Embryonic facial prominence (tissue), 1 donor: Measurements from ENCODE around the gene FLRT1.

Experiments used
- DNase-seq: peaks from one replicate; pipeline ENCODE4 v3.0.0-alpha.2; 2016; ENCODE audit errors: extremely low spot score

The FLRT1 gene, protein sequence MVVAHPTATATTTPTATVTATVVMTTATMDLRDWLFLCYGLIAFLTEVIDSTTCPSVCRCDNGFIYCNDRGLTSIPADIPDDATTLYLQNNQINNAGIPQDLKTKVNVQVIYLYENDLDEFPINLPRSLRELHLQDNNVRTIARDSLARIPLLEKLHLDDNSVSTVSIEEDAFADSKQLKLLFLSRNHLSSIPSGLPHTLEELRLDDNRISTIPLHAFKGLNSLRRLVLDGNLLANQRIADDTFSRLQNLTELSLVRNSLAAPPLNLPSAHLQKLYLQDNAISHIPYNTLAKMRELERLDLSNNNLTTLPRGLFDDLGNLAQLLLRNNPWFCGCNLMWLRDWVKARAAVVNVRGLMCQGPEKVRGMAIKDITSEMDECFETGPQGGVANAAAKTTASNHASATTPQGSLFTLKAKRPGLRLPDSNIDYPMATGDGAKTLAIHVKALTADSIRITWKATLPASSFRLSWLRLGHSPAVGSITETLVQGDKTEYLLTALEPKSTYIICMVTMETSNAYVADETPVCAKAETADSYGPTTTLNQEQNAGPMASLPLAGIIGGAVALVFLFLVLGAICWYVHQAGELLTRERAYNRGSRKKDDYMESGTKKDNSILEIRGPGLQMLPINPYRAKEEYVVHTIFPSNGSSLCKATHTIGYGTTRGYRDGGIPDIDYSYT

GRCh38 chr11:64035576-64035975 lies at the start of gene FLRT1:
FLRT1 (plus strand) TSS chr11:64035931; CDS start chr11:64116268, 80,337 bp downstream.
- no peak for DNase-seq

- peak; percentile 86 for DNase-seq
These were observed 49.4 kb upstream of the FLRT1 start, which contains the start of gene OTUB1 for GRCh38 chr11:63986156-63986931. OTUB1 (plus strand) TSS chr11:63986438; CDS start chr11:63986457, 19 bp downstream.

DNA sequence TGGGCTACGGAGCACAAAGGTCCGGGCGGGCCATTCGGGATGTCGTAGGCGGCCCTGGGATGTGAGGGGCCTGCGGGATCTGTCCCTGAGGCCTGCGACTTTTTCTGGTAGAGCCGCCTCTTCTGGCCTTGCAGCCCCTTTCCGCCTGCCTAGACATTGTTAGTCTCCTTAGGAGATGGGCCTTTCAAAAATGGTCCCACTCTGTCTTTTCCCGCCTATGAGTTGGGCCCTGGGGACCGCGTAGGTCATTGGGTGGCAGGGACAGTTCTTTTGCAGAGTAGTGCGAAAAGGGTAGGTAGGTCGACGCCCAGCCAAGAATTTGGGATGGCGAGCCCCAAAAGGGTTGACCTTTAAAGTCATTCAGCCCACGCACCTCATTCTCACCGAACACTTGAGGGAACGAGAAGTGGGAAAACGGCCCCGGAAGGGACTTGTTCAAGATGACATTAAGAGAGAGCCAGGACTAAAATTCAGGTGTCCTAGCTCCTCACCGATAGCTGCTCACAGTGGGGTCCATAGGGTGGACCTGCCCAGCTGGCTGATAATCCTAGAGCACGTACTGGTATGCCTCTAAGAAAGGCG lies 48.7 kb upstream of the FLRT1 start:
- DNase-seq = no peak

DNA sequence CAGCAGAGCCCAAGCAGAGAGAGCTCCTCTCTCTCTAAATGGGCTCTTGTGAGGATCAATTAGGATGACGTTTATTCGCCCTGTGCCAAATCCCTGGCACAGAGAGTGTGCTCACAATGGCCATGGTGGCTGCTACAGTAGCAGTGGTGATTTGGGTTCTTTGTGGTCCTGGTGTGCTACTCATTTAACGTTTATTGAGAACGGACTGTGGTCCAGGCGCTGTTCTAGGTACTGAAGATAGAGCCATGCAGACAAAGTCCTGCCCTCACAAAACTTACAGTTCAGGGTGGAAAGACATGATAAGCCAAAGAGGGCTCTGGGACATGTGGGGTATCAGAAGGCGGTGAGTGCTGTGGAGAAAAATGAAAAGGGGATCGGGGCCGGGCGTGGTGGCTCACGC lies 44.2 kb upstream of the FLRT1 start:
- DNase-seq = no peak

- no peak for DNase-seq
These were observed 42.6 kb upstream of the FLRT1 start for GRCh38 chr11:63993100-63993499.

DNA sequence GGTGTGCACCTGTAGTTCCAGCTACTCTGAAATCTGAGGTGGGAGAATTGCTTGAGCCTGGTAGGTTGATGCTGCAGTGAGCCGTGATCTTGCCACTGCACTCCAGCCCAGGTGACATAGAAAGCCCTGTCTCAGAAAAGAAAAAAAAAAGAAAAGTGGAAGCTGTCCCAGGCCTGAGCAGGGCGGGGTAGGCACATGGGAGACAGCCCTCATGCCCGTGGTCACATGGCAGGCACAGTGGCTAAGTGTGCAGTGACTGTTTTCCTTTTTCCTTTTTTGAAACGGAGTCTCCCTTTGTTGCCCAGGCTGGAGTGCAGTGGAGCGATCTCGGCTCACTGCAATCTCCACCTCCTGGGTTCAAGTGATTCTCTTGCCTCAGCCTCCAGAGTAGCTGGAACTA lies 41.7 kb upstream of the FLRT1 start:
- no peak for DNase-seq

DNA sequence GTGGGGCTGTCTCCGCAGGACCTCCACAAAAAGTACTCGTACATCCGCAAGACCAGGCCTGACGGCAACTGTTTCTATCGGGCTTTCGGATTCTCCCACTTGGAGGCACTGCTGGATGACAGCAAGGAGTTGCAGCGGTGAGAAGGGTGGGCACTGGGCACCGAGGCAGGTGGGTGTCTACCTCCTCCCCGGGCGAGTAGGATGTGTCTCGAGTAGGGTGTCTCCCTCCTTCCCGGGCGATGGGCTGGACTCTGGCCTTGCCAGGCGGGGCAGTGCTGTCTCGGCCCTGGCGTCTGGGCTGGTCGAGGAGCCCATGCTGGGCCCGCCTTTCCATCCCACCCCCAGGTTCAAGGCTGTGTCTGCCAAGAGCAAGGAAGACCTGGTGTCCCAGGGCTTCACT lies 39.2 kb upstream of the FLRT1 start:
- no peak for DNase-seq

DNA sequence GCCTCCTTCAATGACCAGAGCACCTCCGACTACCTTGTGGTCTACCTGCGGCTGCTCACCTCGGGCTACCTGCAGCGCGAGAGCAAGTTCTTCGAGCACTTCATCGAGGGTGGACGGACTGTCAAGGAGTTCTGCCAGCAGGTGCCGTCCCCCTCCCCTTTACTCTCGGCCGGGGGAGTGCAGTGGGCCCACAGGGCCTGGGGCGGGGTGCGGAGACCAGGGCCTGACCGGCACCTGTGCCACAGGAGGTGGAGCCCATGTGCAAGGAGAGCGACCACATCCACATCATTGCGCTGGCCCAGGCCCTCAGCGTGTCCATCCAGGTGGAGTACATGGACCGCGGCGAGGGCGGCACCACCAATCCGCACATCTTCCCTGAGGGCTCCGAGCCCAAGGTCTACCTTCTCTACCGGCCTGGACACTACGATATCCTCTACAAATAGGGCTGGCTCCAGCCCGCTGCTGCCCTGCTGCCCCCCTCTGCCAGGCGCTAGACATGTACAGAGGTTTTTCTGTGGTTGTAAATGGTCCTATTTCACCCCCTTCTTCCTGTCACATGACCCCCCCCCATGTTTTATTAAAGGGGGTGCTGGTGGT lies 38.5 kb upstream of the FLRT1 start:
- DNase-seq = no peak

DNA sequence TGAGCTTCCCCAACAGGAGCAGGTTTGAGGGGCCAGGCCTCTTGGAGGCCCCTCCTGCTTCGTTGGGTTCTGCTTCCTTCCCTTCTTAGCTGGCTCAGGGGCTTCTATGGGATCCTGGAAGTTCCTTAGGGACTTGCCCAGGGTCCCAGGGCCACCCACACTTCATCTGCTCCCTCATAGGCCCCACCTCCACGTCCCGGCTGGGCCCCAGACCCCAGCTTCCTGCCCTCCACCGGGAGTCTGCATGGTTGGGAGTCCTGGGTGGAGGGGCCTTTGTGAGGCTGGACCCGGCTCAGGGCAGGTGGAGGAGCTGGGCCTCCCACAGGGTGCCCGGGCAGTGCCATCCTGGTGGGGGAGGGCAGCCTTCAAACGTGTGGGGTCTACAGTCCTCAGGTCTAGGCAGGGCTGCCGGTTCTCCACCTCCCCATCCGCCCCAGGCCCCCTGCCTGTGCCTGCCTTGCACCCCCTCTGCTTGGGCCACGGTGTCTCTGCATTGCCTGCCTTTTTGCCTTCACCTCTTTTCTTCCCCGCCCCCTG lies 37.9 kb upstream of the FLRT1 start:
- DNase-seq = no peak

DNA sequence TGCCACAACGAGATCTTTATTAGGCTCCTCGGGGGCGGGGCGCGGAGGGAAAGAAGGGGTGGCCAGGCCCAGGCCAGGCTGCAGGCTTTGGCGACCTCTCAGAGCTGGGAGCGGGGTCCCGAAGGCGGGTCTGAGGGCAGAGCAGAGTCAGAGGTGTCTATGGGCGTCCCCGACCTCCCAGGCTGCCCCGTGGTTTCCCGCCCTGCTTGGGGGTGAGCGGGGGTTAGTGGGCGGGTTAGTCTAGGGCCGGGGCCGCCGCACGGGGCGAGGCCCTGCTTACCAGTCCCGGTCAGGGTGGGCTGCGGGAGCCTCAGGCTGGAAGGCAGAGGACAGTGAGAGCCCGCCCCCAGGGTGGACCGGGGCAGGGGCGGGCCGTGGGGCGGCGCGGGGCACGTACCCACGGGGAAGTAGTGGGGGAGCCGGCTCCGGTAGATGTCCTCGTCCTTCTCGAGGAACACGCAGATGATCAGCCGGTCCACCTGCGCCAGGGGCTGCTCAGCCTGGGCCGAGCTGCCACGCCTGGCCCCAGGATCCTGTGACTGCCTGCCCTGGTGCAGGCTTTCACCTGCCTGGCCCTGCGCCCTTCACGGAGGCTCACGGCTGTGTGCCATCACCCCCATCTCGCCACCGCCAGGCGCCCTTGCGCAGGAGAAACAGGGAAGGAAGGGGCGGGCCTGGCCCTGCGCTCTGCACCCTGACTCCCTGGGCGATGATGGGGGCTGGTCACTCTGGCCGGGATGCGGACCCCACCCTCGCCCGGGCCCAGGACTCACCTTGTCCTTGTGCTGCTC lies 37.0 kb upstream of the FLRT1 start:
- DNase-seq = no peak

GRCh38 chr11:63999349-64000025 lies 36.2 kb upstream of the FLRT1 start:
- no peak for DNase-seq

DNA sequence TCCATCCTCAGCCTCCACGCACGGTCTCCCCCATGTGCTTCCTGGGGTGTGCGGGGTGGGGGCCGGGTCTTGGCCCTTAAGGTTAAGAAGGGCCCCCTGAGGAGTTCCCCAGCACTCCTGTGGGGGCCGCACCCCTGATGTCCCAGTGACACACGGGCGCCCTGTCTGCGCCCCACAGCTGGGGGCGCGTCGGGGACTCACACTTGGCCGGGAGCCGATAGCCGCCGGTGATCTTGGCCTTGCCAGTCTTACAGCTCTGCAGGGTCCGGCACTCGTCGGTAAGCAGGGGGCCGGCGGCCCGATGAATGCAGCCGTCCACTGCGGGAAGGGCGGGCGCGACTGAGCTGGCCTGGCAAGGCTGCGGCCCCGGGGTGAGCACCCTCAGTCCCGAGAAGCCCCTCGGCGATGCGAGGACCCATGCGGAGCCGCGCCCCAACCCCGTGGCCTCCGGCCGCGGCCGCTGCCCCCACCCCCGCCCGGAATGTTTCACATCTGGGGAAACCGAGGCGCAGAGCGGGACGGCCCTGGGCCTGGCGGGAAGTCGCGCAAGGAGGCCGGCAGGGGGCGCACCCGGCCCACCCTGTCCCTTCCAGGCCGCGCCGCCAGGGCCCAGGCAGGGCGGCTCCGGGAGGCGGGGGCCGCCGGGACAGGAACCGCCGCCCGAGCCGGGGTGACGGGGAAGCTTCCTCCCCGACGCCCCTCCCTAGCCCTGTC lies 35.5 kb upstream of the FLRT1 start:
- no peak for DNase-seq

DNA sequence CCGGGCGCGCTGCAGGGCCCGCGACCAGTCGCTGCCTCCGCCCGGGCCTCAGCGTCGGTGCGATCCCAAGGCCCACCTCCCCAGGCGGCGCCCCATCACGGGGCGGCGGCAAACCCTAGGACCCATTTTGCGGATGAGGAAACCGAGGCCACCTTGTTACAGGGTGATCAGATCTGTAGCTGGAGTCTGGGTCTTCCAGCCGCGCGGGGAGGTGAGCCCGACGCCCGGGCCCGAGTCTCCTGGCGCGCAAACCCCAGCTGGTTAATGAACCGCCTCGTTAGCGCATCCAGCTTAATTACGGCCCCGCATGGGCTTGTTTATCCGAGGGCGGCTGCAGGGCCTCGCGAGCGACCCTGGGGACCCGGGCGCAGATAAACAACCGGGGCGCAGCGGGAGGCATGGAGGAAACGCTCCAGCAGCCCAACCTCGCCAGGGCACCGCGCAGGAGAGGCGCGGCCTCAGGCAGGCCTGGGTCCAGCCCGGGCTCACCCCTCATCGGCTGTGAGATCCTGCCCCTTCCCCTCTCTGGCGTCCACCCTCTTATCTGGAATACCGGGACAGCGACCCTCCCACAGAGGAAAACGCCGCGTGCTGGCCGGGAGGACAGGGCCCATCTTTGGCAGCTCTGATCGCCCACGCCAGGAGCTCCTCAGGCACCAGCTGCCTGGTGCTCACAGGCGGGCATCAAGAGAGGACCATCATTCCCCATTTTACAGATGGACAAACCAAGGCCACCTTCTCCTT lies 34.8 kb upstream of the FLRT1 start:
- no peak for DNase-seq

DNA sequence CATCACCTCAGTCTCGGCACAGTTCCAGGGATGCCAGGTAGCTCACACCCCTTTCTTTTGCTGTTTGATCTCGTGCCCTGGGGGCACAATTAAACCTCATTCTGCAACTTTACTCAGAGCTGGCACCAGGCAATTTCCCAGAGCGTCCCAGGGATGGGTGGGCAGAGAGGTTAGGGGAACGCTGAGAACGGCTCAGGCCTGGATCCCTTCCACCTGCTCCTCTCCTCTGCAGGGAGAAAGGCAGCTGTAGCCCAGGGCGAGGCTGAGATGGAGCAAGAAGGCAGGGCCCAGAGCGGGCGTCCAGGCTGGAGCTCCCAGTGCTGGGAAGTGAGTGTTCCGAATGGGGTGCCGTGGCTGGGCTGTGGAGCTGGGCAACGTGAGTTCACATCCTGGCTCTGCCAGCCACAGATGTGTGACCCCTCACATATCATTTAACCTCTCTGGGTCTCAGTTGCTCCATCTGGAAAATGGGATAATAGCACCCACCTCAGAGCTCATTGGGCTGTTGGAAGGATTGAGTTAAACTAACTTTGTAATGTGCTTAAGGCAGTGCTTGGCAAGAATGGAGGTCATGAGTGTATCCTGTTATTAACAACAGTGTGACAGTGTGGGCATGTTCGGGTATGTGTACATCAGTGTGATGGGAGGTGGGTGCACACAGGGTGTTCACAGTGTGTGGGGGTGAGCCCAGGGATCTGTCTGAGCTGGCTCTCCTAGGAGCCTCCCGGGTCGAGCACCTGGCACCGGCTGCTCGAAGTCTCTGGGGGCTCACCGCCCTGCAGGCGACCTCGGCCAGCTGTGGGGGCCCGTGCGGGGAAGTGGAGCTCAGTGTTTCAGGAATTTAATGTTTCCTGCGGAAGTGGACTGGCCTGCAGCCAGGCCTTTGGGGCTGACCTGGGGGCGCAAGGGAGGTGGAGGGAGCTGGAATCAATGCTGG lies 34.0 kb upstream of the FLRT1 start:
- DNase-seq = peak; percentile 33

DNA sequence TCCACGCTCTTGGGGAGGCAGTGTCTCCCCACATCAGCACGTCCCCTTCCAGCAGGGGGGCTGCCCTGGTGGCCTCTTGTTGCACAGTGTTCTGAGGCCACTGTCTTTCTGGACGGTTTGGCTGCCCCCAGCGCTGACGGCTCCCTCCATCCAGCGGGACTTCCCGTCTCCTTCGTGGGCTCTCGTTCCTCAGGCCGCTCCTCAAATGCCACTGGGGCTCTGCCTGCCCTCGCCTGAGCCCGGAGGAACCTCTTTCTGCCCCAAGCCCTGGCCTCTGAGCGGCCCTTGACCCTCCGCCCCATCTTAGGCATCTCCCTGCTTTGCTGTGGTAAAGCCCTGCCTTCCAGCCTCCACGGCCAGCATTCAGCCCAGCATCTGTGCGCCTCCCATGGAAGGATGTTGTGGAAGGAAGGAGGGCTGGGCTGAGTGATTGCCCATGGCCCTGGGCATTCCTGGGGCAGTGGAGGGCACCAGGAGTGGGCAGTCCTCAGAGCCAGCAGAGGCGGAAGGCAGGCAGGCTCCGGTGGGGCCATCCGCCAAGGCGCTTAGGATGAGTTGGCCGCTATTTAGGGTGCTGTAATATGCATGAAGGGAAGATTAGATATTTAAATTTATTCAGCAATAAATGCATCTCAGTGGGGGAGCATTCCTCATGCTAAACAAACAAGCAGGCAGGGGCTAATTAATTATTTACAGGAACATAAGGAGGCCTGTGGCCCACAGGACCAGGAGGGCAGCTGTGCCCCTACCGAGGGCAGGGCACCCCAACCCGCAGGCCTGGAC lies 31.7 kb upstream of the FLRT1 start:
- no peak for DNase-seq

DNA sequence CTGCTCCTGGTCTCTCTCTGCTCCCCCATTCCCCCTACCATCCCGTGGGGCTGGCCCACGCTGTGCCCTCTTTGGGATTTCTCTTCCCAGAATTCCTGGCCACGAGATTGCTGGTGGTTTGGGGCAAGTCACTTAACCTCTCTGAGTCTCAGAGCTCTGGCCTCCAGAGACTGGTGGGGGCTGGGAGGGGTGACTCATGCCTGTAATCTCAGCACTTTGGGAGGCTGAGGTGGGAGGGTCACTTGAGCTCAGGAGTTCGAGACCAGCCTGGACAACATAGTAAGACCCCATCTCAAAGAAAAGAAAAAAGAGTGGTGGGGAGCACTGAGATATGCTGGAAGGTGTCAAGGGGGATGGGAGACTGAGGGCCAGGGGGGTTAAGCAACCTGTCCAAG lies 31.1 kb upstream of the FLRT1 start:
- no peak for DNase-seq

DNA sequence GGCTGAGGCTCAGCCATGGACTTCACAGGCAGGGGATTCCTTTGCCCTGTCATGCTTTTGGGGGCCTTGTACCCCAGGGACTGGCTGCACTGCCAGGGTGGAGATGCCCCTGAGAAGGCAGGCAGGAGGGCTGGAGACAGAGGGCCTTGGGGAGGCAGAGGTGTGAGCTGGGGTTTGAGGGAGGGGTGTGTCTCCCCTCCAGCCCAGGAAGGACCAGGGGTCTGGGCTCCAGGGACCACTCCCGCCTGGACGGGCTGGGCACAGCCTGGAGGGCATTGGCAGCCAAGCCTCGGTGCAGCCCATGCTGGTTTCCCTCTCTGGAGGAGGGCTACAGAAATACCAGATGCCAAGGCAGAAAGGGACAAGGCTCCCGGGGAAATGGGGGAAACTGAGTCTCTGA lies 30.0 kb upstream of the FLRT1 start:
- no peak for DNase-seq
